Right lobe of liver (tissue), 4 donors: ENCODE measurements around the gene PCDHB9.

Experiments used
- POLR2A ChIP-seq: fragments of 450-650 bp; IDR thresholded peaks from one replicate; pipeline ENCODE4 v1.6.1; 2017; ENCODE audit warnings: antibody characterized with exemption, mild to moderate bottlenecking
- TF ChIP-seq, protein P1 (sequence below), 4 donors: fragments of 200-600 bp in 3 of 4; fragments of 450-650 bp in 1 of 4; IDR thresholded peaks; one replicate each; pipeline versions ENCODE4 v1.5.1 to v1.8.0; 2016 to 2022; ENCODE audit warnings: antibody characterized with exemption in 4 of 4, mild to moderate bottlenecking in 2 of 4
- donor health status: DM: no; HTN: no; CAD: no.
- donor health status: DM: no; HTN: no; CAD: no.
- donor health status: DM: no; HTN: yes; CAD: no.

DNA sequence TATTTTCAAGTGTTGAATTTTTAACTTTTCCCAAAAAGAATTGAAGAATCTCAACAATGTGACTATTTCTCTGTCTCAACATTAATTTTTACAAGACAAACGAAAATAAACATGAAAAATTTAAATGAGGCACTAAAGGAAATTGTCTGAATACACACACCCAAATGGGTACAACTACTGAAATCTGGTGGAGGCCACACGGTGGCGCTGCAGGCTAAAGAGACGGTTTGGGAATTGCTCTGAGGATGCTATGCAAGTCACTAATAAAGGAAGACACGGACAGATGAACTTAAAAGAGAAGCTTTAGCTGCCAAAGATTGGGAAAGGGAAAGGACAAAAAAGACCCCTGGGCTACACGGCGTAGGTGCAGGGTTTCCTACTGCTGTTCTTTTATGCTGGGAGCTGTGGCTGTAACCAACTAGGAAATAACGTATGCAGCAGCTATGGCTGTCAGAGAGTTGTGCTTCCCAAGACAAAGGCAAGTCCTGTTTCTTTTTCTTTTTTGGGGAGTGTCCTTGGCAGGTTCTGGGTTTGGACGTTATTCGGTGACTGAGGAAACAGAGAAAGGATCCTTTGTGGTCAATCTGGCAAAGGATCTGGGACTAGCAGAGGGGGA is 5.3 kb downstream of the PCDHB9 start, which contains the start of gene PCDHB10:
- TF ChIP-seq, protein P1, sequence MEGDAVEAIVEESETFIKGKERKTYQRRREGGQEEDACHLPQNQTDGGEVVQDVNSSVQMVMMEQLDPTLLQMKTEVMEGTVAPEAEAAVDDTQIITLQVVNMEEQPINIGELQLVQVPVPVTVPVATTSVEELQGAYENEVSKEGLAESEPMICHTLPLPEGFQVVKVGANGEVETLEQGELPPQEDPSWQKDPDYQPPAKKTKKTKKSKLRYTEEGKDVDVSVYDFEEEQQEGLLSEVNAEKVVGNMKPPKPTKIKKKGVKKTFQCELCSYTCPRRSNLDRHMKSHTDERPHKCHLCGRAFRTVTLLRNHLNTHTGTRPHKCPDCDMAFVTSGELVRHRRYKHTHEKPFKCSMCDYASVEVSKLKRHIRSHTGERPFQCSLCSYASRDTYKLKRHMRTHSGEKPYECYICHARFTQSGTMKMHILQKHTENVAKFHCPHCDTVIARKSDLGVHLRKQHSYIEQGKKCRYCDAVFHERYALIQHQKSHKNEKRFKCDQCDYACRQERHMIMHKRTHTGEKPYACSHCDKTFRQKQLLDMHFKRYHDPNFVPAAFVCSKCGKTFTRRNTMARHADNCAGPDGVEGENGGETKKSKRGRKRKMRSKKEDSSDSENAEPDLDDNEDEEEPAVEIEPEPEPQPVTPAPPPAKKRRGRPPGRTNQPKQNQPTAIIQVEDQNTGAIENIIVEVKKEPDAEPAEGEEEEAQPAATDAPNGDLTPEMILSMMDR (IDR thresholded peaks at IDR 0.05): peak in 2 of 4 donors; percentile 19 to 26
- no peak for TF ChIP-seq POLR2A
